Measurements from ENCODE around the gene GCC1. TPM values are rescaled to one million over a fixed set of nuclear protein-coding genes. Genes with fewer than 3 reads are reported as not detected.

Gene GCC1
- total RNA-seq, 1 experiment from 2014 or later, result 22.0 TPM

DNA sequence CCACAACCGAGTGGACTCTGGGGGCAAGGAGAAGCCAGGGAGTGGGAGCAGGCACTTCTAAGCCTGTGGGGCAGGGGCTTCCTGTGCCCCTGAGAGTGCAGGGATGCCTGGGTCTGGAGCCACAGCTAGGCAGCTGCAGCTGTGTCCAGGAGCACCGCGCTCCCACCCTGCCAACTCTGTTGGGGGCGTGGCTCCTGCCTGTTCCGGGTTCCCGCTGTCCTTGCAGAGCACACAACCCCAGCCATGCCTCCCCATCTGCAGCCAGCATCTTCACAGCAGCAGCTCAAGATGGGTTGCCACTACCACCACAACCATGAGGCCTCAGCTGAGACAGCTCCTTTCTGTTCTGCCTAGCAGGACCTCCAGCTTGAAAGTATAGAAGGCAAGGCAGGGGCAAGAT, 23.9 kb upstream of the GCC1 start:
- H3K4me1 Mint-ChIP-seq (ENCODE audit: low read depth, unreplicated experiment), result no peaks in the 10 kb centered on the region
- no peak overlapping the region for H3K27ac Mint-ChIP-seq (ENCODE audit: unreplicated experiment)
- intact Hi-C loops (cut with micrococcal nuclease; ENCODE audit: unreplicated experiment), result no loop called here
- CTCF ChIA-PET, result interaction anchor here (0.7 kb wide), 1 partner anchor 125 kb away, joined by 4 read pairs; no protein-coding TSS in a partner anchor
- no TSS peak for BruUV-seq (replicated peaks)
- H3K36me3 Mint-ChIP-seq (ENCODE audit: insufficient read depth, unreplicated experiment), result no peaks in the 10 kb centered on the region
- peaks cover 47% of the 10 kb centered on the region for H3K27me3 Mint-ChIP-seq (ENCODE audit: unreplicated experiment)
- H3K9me3 Mint-ChIP-seq (ENCODE audit: low read depth, unreplicated experiment), result peaks cover 5% of the 10 kb centered on the region
- H3K4me3 Mint-ChIP-seq (ENCODE audit: low read depth, unreplicated experiment), result no peak overlapping the region
- DNase-seq, result no peak
- TF ChIP-seq, protein P1, sequence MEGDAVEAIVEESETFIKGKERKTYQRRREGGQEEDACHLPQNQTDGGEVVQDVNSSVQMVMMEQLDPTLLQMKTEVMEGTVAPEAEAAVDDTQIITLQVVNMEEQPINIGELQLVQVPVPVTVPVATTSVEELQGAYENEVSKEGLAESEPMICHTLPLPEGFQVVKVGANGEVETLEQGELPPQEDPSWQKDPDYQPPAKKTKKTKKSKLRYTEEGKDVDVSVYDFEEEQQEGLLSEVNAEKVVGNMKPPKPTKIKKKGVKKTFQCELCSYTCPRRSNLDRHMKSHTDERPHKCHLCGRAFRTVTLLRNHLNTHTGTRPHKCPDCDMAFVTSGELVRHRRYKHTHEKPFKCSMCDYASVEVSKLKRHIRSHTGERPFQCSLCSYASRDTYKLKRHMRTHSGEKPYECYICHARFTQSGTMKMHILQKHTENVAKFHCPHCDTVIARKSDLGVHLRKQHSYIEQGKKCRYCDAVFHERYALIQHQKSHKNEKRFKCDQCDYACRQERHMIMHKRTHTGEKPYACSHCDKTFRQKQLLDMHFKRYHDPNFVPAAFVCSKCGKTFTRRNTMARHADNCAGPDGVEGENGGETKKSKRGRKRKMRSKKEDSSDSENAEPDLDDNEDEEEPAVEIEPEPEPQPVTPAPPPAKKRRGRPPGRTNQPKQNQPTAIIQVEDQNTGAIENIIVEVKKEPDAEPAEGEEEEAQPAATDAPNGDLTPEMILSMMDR (IDR thresholded peaks at IDR 0.05; ENCODE audit: unreplicated experiment), result no peak

DNA sequence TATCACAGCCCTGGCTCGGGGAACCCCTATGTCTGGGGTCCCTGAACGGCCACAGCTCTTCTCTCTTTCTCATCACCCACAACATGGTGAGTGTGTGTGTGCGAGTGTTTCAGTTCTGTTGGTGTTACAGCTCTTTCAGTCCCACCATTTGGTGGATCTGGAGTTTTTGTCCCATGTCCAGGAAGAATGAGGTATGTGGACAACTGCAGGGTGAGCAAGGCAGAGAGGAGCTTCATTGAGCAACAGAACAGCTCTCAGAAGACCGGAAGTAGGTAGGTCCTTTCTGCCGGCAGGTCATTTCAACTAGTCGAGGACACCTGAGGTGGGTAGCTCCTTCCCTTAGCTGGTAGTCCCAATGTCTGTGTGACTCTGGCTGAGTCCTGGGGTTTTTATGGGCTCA, 23.1 kb upstream of the GCC1 start:
- no peak overlapping the region for H3K27ac Mint-ChIP-seq (ENCODE audit: unreplicated experiment)
- CTCF ChIA-PET, result no interaction called here

DNA sequence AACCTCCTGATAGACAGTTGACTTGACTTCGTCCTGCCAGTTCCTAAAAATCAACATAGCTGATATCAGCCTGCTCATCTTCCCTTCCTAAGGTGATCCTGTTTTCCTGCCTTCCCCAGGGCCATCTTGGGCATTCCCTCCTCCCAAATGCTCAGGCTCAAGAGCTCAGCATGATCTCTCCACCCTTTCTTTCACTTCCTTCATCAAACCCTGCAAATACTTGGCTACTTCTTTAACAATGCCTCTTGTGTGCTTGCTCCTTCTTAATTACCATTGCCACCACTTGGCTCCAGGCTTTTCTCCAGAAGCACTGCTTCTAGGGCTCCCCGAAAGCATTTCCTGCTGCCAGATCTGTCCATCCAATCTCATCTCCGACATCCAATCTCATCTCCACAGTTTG, 15.5 kb upstream of the GCC1 start:
- CTCF ChIA-PET, result no interaction called here
- BruUV-seq (replicated peaks), result no TSS peak

More for the DNA sequence above, 23.1 kb upstream of the GCC1 start:
- Mint-ChIP-seq H3K9me3 (ENCODE audit: low read depth, unreplicated experiment) (peaks cover 8% of the 10 kb centered on the region), H3K4me3 (ENCODE audit: low read depth, unreplicated experiment) (no peak overlapping the region), H3K4me1 (ENCODE audit: low read depth, unreplicated experiment) (no peaks in the 10 kb centered on the region), H3K27me3 (ENCODE audit: unreplicated experiment) (peaks cover 38% of the 10 kb centered on the region), H3K36me3 (ENCODE audit: insufficient read depth, unreplicated experiment) (no peaks in the 10 kb centered on the region)
- no peak for DNase-seq
- TF ChIP-seq, protein P1 (IDR thresholded peaks at IDR 0.05; ENCODE audit: unreplicated experiment), result no peak
- BruUV-seq (replicated peaks), result no TSS peak
- intact Hi-C loops (cut with micrococcal nuclease; ENCODE audit: unreplicated experiment), result no loop called here

DNA sequence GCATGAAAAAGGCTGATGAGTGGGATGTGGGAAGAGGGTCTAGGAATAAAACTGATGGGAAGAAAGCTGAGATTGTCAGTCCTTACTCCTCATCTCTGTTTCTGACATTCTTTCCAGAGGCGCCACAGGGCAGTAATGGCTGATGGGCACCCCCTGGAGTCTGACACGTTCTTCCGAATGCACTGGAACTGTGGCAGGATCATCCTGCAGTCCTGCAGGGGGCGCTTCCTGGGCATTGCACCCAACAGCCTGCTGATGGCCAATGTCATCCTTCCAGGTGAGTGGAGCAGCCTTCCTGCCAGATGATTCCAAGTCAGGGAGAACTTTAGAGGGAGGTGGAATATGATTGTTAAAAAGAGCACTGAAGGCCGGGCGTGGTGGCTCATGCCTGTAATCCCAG, 12.9 kb upstream of the GCC1 start:
- CTCF ChIA-PET, result no interaction called here
- Mint-ChIP-seq H3K27ac (ENCODE audit: unreplicated experiment) (no peak overlapping the region), H3K4me3 (ENCODE audit: low read depth, unreplicated experiment) (no peak overlapping the region), H3K27me3 (ENCODE audit: unreplicated experiment) (peaks cover 20% of the 10 kb centered on the region), H3K36me3 (ENCODE audit: insufficient read depth, unreplicated experiment) (peaks cover 6% of the 10 kb centered on the region), H3K4me1 (ENCODE audit: low read depth, unreplicated experiment) (peaks cover 6% of the 10 kb centered on the region), H3K9me3 (ENCODE audit: low read depth, unreplicated experiment) (no peaks in the 10 kb centered on the region)
- peak; percentile 19 for DNase-seq
- TF ChIP-seq, protein P1 (IDR thresholded peaks at IDR 0.05; ENCODE audit: unreplicated experiment), result no peak
- intact Hi-C loops (cut with micrococcal nuclease; ENCODE audit: unreplicated experiment), result no loop called here
- no TSS peak for BruUV-seq (replicated peaks)

More for the DNA sequence above, 15.5 kb upstream of the GCC1 start:
- TF ChIP-seq, protein P1 (IDR thresholded peaks at IDR 0.05; ENCODE audit: unreplicated experiment), result no peak
- H3K9me3 Mint-ChIP-seq (ENCODE audit: low read depth, unreplicated experiment), result peaks cover 3% of the 10 kb centered on the region
- no peak overlapping the region for H3K27ac Mint-ChIP-seq (ENCODE audit: unreplicated experiment)
- no peak overlapping the region for H3K4me3 Mint-ChIP-seq (ENCODE audit: low read depth, unreplicated experiment)
- intact Hi-C loops (cut with micrococcal nuclease; ENCODE audit: unreplicated experiment), result no loop called here
- DNase-seq, result no peak
- no peaks in the 10 kb centered on the region for H3K4me1 Mint-ChIP-seq (ENCODE audit: low read depth, unreplicated experiment)
- H3K36me3 Mint-ChIP-seq (ENCODE audit: insufficient read depth, unreplicated experiment), result no peaks in the 10 kb centered on the region
- peaks cover 20% of the 10 kb centered on the region for H3K27me3 Mint-ChIP-seq (ENCODE audit: unreplicated experiment)
